Lung microvascular endothelial cell (primary cell): ENCODE measurements around the gene ATP2A2. TPM values are rescaled to one million over a fixed set of nuclear protein-coding genes. Genes with fewer than 3 reads are reported as not detected.

Source experiments
- DNase-seq, 2 donors: peaks; one replicate each; pipeline versions ENCODE4 v3.0.0 to v3.0.0-alpha.2; 2010; ENCODE audit warnings: low read depth in 2 of 2
- total RNA-seq: library from RNA; depleted of rRNA; stranded (reverse); fragments of >200 nt; gene quantifications from 2 replicates; pipeline ENCODE4 v1.2.1, GENCODE V29; 2014

Gene ATP2A2
- total RNA-seq, 1 donor from 2014 or later = 113 TPM

DNA sequence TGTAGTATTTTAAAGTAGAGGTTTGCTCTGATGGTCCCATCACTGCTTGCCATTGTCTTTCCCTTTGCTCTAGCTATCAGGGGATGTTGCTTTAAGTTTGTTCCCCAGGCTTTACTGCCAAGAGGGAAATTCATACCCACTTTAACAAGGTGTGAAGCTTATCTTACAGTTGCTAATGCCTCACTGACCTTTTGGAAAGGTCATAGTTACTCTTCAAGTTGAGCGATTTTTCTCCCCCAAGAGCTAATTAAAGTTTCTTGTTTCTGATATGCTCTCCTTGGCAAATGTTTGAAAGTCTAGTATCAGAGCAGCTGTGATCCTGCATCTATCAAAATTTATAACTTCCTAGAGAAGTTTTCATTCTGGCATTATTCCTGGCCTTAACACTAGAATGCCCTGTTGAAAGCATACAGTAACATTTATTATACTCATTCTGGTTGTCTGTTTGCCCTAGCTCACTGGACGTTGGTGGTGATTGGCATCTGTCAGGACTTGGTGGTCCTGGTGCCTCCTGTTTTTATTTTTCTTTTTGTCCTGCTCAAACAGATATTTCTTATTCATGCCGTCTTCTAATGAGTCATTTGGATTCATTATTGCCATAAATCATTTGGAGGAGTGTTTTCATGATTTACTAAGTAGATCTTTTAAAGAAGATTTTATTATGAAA is 8.1 kb downstream of the ATP2A2 start:
- no peak for DNase-seq

GRCh38 chr12:110289711-110290078 is 8.6 kb downstream of the ATP2A2 start:
- no peak for DNase-seq

- peak in 1 of 2 donors; percentile 88 for DNase-seq
Observed at GRCh38 chr12:110301065-110301806, 20.2 kb downstream of the ATP2A2 start.

- DNase-seq = peak; percentile 53 to 79
Observed at GRCh38 chr12:110304061-110304551, 23.1 kb downstream of the ATP2A2 start.

DNA sequence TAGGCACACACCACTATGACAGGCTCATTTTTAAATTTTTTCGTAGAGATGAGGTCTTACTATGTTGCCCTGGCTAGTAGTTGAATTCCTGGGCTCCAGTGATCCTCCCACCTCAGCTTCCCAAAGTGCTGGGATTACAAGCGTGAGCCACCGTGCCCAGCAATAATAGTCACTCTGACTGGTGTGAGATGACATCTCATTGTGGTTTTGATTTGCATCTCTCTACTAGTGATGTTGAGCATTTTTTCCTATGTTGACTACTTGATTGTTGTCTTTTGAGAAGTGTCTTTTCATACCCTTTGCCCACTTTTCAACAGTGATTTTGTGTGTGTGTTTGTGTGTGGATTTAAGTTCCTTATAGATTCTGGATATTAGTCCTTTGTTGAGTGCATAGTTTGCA is 26.3 kb downstream of the ATP2A2 start:
- no peak for DNase-seq

DNA sequence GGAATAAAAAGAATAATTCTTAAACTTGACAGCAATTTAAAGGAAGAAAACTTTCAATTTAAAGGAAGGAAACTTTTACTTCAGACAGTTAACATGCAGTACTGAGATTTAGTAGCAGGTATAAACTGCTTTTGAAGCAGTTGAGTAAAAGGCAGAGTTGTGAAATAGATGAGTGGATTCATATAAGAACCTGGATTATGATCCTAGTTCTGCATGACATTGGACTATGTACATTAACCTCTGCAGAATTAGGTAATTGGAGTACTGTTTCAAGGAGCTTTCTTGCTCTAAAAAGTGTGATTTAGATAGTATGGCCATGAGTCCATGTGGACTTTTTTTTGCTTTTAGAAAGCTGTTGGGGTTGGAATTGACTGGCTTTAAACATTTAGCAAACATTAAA is 29.7 kb downstream of the ATP2A2 start:
- no peak for DNase-seq

GRCh38 chr12:110311903-110312302 is 30.9 kb downstream of the ATP2A2 start:
- no peak for DNase-seq

- peak; percentile 53 to 88 for DNase-seq
Observed at GRCh38 chr12:110312581-110313360, 31.7 kb downstream of the ATP2A2 start.

- peak; percentile 55 to 72 for DNase-seq
Observed at GRCh38 chr12:110314308-110314707, 33.3 kb downstream of the ATP2A2 start.

DNA sequence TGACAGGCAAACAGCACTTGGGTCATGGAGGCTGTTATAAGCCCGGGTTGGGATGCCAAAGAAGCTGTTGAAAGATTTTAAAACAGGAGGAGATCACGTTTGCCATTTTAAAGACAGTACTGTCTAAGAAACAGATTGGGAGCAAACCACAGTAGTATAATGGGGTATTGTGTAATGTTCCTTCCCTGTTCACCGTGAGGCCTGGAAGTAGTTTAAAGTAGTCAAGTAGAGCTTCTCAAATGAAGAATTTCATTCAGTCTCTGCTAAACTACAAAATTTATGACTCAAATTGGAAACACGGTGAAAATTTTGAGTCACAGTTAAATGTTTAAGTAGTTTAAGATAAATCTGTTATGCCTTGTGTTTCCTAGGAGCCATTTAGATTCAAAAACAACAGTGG is 35.8 kb downstream of the ATP2A2 start:
- DNase-seq = no peak

DNA sequence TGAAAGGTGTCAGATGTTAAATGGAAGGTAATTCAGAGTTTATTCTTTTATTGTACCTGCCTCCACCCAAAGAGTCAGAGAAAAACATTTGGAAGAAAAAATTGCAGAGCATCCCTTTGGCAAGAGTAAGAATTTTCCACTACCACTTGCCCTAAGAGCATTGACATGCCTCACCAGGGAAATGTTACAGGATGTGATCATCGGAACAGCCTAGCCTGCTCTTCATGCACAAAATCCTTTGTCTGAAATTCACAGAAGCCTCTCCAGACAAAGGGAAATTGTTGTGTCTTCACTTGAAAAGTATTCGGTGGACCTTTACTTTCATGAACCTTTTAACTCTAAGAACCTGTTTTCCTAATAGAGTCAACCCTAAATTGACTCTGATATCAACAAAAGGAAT is 36.9 kb downstream of the ATP2A2 start:
- DNase-seq = peak; percentile 84 to 96

GRCh38 chr12:110320550-110320949 is 39.5 kb downstream of the ATP2A2 start:
- no peak for DNase-seq

- no peak for DNase-seq
Observed at GRCh38 chr12:110329710-110330109, 48.7 kb downstream of the ATP2A2 start.

GRCh38 chr12:110330124-110330523 is 49.1 kb downstream of the ATP2A2 start:
- DNase-seq = no peak

DNA sequence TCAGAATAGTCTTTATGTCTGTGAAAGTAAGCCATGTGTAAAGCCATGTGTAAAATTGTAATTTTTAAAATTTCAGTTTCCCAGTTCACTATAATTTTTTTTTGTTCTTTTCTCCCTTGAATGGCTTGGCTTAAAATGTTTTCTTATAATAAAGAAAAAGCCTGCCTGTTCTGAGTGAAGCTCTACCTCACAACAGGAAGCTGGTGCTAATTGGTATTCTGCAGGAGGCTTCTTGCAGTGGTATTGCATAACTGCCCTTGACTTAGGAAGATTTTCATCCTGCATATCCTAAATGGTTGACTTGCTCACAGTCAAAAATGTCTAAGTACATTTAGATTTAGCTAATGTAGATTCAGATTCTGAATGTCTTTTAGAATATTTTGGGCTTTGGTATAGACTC is 49.5 kb downstream of the ATP2A2 start:
- peak in 1 of 2 donors; percentile 31 for DNase-seq

DNA sequence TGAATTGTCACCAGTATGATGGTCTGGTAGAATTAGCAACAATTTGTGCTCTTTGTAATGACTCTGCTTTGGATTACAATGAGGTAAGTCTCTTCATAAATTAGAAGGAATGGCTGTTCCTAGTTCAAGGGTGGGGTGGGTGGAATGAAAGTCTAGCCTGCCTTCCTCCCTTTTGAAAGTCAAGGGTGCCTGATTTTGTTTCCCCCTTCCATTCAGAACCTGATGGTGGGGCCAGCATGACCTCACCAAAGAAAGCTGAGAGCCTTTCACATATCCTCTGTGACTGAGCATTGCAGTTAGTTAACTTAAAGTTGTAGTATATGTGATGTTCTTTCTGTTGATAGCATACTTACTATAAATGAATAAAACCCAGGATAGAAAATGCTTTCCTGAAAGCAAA is 52.2 kb downstream of the ATP2A2 start:
- no peak for DNase-seq

DNA sequence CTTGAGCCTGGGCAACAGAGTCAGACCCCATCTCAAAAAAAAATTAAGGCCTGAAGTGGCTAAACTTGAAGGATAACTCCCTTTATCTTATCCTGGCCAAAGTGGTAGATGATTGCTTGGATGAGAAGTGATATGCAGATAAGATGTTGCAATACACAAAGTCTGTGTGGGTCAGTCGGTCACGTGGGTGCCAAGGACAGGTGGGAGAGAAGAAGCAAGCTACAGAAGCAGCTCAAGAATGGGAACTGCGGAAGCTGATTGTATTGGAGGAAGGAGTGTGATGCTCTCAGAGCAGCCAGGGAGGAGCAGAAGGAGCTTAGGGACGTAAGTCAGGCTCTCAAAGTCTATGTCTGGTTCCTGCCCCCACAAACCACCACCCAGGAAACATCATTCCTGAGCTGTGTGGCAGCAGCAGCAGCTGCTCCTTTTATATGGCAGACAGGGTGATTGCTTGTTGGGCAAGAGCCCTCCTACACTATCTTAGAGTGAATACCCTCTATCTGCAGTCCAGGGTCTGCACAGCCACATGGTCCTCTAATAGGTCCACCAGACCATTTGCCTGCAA is 54.5 kb downstream of the ATP2A2 start:
- no peak for DNase-seq

DNA sequence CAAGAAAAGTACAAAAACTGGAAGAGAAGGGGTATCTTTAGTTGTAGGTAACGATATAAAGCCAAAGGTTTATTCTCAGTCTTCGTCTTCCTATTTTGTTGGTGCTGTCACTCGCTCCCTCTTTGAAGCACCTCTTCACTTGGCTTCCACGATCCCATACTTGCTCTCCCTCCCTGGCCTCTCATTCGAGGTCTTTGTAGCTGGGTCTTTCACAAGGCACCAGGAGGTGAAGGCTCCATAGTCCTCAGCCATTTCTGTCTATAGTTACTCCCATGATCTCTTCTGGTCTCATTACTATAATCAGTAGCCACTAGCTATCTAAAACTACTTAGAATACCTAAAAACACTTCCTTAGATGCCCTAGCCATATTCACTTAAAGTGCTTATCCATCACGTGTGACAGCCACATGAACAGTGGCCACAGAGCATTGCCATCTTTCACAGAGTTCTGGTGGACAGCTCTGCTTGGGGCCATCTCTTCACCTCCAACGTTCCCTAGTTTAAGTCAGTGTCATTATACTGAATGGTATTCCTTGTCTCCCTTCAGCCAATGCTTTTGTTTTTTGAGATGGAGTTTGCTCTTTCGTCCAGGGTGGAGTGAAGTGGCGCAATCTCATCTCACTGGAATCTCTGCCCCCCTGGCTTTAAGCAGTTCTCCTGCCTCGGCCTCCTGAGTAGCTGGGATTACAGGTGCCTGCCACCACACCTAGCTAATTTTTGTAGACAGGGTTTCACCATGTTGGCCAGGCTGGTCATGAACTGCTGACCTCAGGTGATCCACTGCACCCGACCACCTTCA is 57.1 kb downstream of the ATP2A2 start:
- DNase-seq = no peak

DNA sequence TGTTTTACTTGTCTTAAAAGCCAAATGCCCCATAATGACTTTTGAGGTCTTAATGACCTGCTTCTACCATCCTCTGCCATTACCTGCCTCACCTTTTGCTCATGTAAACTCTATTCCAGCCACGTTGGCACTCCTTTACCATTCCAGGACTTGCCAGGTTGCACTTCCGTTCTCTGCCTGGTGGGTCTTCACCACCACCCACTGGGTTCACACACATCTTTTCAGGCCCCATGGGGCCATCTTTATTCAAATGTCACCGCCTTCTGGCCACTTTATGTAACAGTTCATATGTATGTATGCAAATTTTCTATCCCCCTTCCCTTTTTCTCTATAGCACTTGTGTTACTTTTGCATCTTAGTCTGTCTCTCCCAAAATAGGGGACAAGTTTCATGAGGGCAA is 57.7 kb downstream of the ATP2A2 start:
- peak; percentile 36 to 53 for DNase-seq

DNA sequence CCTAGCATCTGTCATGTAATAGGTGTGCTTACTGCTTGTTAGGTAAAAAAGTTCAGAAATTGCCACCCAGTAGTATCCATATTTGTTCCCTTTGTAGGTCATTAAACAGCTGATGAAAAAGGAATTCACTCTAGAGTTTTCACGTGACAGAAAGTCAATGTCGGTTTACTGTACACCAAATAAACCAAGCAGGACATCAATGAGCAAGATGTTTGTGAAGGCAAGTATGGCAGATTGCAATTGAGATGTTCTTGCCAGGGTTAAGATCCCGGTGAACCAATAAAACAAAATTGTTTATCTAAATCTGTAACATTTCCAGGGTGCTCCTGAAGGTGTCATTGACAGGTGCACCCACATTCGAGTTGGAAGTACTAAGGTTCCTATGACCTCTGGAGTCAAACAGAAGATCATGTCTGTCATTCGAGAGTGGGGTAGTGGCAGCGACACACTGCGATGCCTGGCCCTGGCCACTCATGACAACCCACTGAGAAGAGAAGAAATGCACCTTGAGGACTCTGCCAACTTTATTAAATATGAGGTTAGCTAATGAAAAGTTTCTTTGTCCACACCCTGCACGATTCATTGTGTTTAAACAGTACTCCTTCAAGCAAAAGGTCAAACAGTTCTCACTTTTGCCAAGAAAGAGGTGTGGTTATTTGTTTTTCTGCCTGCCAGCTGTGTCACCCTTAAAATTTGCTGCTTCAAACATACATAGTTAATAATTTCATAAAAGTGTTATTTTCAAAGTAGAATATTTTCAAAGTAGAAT is 58.3 kb downstream of the ATP2A2 start:
- no peak for DNase-seq
